Measurements from ENCODE around the gene PNPLA5.

The PNPLA5 gene

GRCh38 chr22:43891360-43892182, at the start of gene PNPLA5:
TSS of gene PNPLA5 (minus strand) at chr22:43892013. CDS start at chr22:43891880, 133 bp downstream.
- peaks cover 90% of the 10 kb centered on the region for H3K27me3 Mint-ChIP-seq
- H3K4me3 Mint-ChIP-seq, result no peak within 1 kb of the TSS
- H3K4me1 Mint-ChIP-seq, result no peaks in the 10 kb centered on the region
- H3K9me3 Mint-ChIP-seq, result no peaks in the 10 kb centered on the region
- no peak within 1 kb of the TSS for H3K27ac Mint-ChIP-seq
- no peak for ATAC-seq
- H3K36me3 Mint-ChIP-seq, result no peaks in the 10 kb centered on the region

GRCh38 chr22:43941449-43941848, 49.6 kb upstream of the PNPLA5 start:
- no peaks in the 10 kb centered on the region for H3K36me3 Mint-ChIP-seq
- ATAC-seq, result no peak
- H3K9me3 Mint-ChIP-seq, result peaks cover 5% of the 10 kb centered on the region
- H3K27me3 Mint-ChIP-seq, result peaks cover 65% of the 10 kb centered on the region
- H3K4me1 Mint-ChIP-seq, result peaks cover 8% of the 10 kb centered on the region
- H3K4me3 Mint-ChIP-seq, result no peak overlapping the region
- H3K27ac Mint-ChIP-seq, result no peak overlapping the region

- no peak overlapping the region for H3K27ac Mint-ChIP-seq
- no peak overlapping the region for H3K4me3 Mint-ChIP-seq
- no peaks in the 10 kb centered on the region for H3K9me3 Mint-ChIP-seq
- ATAC-seq, result no peak
- no peaks in the 10 kb centered on the region for H3K36me3 Mint-ChIP-seq
- H3K4me1 Mint-ChIP-seq, result no peaks in the 10 kb centered on the region
- H3K27me3 Mint-ChIP-seq, result peaks cover 44% of the 10 kb centered on the region
Measured at GRCh38 chr22:43931771-43932170, 40.0 kb upstream of the PNPLA5 start.

DNA sequence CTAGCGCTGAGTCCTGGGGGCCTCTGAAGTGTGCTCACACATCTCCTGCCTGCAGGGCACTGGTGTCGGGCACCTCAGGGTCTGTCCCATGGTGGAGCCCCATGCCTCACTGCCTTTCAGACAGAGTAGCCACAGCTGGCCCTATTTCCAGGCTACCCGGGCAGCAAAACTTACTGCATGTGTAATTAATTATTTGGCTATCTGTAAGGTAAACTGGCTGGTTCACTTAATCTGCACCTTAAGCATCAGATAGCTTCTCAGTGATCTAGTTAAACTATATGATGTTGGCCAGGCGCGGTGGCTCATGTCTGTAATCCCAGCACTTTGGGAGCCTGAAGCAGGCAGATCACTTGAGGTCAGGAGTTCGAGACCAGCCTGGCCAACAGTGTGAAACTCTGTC, 37.1 kb upstream of the PNPLA5 start:
- H3K4me3 Mint-ChIP-seq, result no peak overlapping the region
- no peaks in the 10 kb centered on the region for H3K36me3 Mint-ChIP-seq
- H3K27ac Mint-ChIP-seq, result no peak overlapping the region
- peaks cover 2% of the 10 kb centered on the region for H3K4me1 Mint-ChIP-seq
- ATAC-seq, result no peak
- no peaks in the 10 kb centered on the region for H3K9me3 Mint-ChIP-seq
- H3K27me3 Mint-ChIP-seq, result peaks cover 41% of the 10 kb centered on the region

GRCh38 chr22:43928468-43928867, 36.7 kb upstream of the PNPLA5 start:
- peaks cover 6% of the 10 kb centered on the region for H3K4me1 Mint-ChIP-seq
- no peaks in the 10 kb centered on the region for H3K9me3 Mint-ChIP-seq
- H3K4me3 Mint-ChIP-seq, result no peak overlapping the region
- ATAC-seq, result no peak
- H3K27me3 Mint-ChIP-seq, result peaks cover 41% of the 10 kb centered on the region
- no peak overlapping the region for H3K27ac Mint-ChIP-seq
- H3K36me3 Mint-ChIP-seq, result no peaks in the 10 kb centered on the region

DNA sequence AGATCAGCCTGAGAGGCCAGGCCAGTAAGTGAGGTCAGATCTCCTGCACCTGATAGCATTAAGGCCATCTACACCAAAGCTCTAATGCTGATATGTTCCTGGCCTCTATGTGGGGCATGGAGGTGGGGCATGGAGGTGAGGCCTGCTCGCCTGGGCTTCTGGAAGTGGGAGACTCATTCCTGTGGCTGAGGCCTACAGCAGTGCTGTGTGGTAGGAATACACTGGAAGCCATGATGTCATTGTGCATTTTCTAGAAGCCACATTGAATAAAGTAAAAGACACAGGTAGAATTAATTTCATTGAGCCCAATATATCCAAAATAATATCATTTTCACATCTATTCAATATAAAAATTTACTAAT, 34.5 kb upstream of the PNPLA5 start:
- H3K4me1 Mint-ChIP-seq, result peaks cover 14% of the 10 kb centered on the region
- peaks cover 57% of the 10 kb centered on the region for H3K27me3 Mint-ChIP-seq
- H3K9me3 Mint-ChIP-seq, result no peaks in the 10 kb centered on the region
- H3K36me3 Mint-ChIP-seq, result no peaks in the 10 kb centered on the region
- H3K4me3 Mint-ChIP-seq, result no peak overlapping the region
- H3K27ac Mint-ChIP-seq, result no peak overlapping the region
- no peak for ATAC-seq

DNA sequence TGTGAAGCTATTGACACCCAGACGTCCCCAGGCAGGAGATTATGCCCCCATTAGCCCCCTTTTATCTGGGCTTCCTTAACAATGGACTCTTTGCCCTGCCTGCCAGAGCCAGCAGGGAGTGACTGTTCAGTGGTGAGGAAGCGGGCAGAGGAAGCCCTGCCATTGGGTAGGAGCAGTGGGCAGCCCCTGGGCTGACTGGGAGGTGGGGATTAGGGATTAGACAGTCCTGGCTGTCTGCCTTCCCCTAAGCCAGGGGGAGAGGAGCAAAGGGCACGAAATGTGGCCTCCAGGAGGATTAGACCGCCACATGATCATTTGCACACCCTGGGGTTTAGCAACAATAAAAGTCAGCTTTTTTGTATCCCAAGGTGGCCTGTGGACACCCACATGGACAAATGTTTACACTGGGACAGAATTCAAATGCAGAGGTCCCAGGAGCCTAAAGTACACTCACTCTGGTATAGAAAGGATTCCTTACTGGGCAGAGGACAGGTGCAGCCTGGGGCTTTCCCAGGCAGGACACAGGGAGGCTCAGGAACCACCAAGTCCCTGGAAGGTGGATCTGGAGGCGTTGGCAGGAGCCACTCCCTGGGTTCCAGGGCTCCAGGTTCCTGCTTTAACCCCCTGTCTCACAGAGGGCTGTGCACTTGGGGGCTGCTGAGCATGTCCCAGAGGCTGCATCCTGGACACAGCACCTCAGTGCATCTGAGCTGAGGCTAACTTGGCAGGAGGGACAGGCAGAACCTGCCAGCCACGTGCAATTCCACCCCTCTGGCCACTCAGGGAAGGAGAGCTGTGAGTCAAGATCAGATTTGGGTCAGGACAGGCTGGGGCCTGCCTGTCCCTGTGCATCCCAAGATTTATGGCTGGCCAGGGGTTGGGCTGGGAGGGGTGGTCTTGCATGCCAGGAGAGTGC, 33.9 kb upstream of the PNPLA5 start:
- Mint-ChIP-seq H3K36me3 (no peaks in the 10 kb centered on the region), H3K9me3 (no peaks in the 10 kb centered on the region), H3K27ac (no peak overlapping the region), H3K4me3 (no peak overlapping the region), H3K27me3 (peaks cover 63% of the 10 kb centered on the region), H3K4me1 (peaks cover 14% of the 10 kb centered on the region)
- no peak for ATAC-seq

DNA sequence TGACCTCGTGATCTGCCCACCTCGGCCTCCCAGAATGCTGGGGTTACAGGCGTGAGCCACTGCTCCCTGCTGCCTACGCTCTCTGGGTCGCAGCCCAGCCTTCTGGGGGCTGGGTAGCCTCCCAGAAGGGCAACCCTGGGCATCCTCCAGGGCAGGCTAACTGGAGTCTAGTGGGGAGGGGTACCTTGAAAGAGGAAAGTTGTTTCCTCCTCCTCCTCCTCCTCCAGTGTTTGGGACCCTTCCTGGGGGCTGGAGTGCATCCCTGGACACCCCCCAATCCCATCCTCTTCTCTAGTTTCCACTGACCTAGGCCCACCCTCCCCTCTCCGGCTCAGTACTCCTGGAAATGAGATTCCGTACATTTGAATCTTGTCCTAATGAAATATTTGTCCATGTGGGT, 33.1 kb upstream of the PNPLA5 start:
- ATAC-seq, result no peak
- H3K9me3 Mint-ChIP-seq, result no peaks in the 10 kb centered on the region
- H3K4me3 Mint-ChIP-seq, result peak overlapping the region; percentile 56
- no peak overlapping the region for H3K27ac Mint-ChIP-seq
- H3K27me3 Mint-ChIP-seq, result peaks cover 66% of the 10 kb centered on the region
- no peaks in the 10 kb centered on the region for H3K36me3 Mint-ChIP-seq
- H3K4me1 Mint-ChIP-seq, result peaks cover 14% of the 10 kb centered on the region

- Mint-ChIP-seq H3K4me3 (peak within 1 kb of the TSS; percentile 81), H3K4me1 (peaks cover 14% of the 10 kb centered on the region)
- peak; percentile 77 for ATAC-seq
Measured at GRCh38 chr22:43923631-43924464, 32.0 kb upstream of the PNPLA5 start, which contains the start of gene PNPLA3. TSS of gene PNPLA3 (plus strand) at chr22:43923805. CDS start at chr22:43923912, 107 bp downstream.

DNA sequence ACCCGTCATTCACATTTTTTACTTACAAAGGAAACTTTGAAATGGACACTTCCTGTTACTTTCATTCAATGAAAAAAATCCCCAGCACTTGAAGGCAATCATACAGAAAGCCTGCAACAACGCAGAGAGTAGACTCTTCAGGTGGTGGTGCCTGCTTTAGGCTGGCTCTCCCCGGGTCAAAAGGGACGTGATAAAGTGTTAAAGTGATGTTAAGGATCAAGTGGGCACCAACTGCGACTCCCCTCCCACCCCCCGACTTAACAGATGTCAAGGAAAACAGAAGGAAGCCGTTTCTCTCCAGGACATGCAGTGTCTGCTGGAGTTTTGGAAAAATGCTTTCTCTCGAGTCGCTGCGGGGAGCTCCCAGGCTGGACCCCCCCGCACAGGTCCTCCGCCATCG, 31.4 kb upstream of the PNPLA5 start:
- peaks cover 73% of the 10 kb centered on the region for H3K27me3 Mint-ChIP-seq
- H3K36me3 Mint-ChIP-seq, result no peaks in the 10 kb centered on the region
- ATAC-seq, result peak; percentile 47
- H3K4me3 Mint-ChIP-seq, result peak overlapping the region; percentile 76
- H3K27ac Mint-ChIP-seq, result no peak overlapping the region
- no peaks in the 10 kb centered on the region for H3K9me3 Mint-ChIP-seq
- H3K4me1 Mint-ChIP-seq, result peaks cover 14% of the 10 kb centered on the region

More at GRCh38 chr22:43923631-43924464, 32.0 kb upstream of the PNPLA5 start, which contains the start of gene PNPLA3:
- Mint-ChIP-seq H3K36me3 (no peaks in the 10 kb centered on the region), H3K27me3 (peaks cover 73% of the 10 kb centered on the region), H3K27ac (no peak within 1 kb of the TSS), H3K9me3 (no peaks in the 10 kb centered on the region)

DNA sequence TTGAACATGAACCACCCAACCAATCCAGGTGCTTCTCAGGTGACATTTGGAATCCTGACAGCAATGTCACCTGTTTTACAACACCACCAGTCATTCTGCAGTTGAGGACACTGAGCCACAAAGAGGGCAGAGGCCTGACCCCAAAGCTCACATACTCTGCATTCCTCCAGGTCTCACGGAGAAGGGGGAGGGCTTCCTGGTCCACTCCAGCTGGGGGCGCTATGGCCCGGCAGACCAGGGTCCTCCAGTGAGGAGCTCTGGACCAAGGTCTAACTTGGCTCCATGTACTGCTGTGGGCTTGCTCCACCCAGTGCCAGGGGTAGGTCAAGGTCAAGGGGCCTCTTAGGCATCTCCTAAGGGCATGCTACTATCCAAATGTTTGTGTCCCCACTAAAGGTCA, 30.3 kb upstream of the PNPLA5 start:
- no peak overlapping the region for H3K4me3 Mint-ChIP-seq
- no peaks in the 10 kb centered on the region for H3K36me3 Mint-ChIP-seq
- H3K4me1 Mint-ChIP-seq, result peaks cover 14% of the 10 kb centered on the region
- ATAC-seq, result no peak
- H3K27ac Mint-ChIP-seq, result no peak overlapping the region
- peaks cover 75% of the 10 kb centered on the region for H3K27me3 Mint-ChIP-seq
- no peaks in the 10 kb centered on the region for H3K9me3 Mint-ChIP-seq

DNA sequence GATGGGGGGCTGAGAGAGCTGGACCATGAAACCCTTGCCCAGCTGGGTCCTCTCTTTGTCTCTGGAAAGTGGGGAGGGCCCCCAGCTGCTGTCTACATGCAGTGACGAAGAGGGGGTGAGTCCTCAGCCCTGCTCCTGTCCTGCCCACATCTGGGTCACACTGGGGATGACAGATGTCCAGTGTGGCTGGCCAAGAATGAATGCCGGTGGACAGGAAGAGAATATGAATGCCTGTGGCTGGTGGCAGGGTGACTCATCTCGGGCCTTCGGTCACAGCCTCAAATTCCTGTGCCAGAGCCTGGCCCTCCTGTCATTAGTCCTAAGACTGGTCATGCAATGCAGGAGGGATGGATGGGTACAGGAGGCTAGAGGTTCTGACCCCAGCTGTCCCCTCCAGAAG, 29.6 kb upstream of the PNPLA5 start:
- Mint-ChIP-seq H3K27ac (no peak overlapping the region), H3K9me3 (no peaks in the 10 kb centered on the region), H3K36me3 (no peaks in the 10 kb centered on the region), H3K4me3 (no peak overlapping the region), H3K27me3 (peaks cover 81% of the 10 kb centered on the region), H3K4me1 (peaks cover 14% of the 10 kb centered on the region)
- ATAC-seq, result no peak

- ATAC-seq, result no peak
- Mint-ChIP-seq H3K4me1 (peaks cover 14% of the 10 kb centered on the region), H3K4me3 (no peak overlapping the region), H3K27ac (no peak overlapping the region), H3K36me3 (no peaks in the 10 kb centered on the region), H3K27me3 (peaks cover 66% of the 10 kb centered on the region), H3K9me3 (no peaks in the 10 kb centered on the region)
Measured at GRCh38 chr22:43919106-43919973, 27.5 kb upstream of the PNPLA5 start.

- ATAC-seq, result no peak
- H3K36me3 Mint-ChIP-seq, result no peaks in the 10 kb centered on the region
- peaks cover 5% of the 10 kb centered on the region for H3K4me1 Mint-ChIP-seq
- H3K27me3 Mint-ChIP-seq, result peaks cover 54% of the 10 kb centered on the region
- peaks cover 4% of the 10 kb centered on the region for H3K9me3 Mint-ChIP-seq
- H3K4me3 Mint-ChIP-seq, result no peak overlapping the region
- no peak overlapping the region for H3K27ac Mint-ChIP-seq
Measured at GRCh38 chr22:43917521-43917920, 25.7 kb upstream of the PNPLA5 start.
